Left hindlimb (tissue), 1 donor: ENCODE measurements around the gene PKHD1.

Experiments used
- DNase-seq: peaks from one replicate; pipeline ENCODE4 v3.0.0-alpha.2; 2018

The PKHD1 gene

DNA sequence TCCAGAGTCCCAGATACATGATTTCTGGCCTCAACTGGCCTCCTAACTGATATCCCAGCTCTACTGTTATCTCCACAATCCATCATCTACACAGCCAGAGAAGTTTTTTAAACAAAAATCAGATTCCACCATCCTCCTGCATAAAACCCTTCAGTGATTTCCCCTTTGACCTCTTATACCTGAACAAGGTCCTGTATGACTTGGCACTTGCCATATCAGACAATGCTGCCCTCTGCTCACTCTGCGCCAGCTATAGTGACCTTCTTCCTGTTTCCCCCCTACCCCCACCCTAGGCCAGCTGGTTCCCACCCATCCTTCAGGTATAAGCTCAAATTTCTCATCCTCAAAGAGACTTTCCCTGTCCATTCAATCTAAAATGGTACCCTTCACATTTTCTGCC is 322.2 kb downstream of the PKHD1 start:
- DNase-seq = no peak

DNA sequence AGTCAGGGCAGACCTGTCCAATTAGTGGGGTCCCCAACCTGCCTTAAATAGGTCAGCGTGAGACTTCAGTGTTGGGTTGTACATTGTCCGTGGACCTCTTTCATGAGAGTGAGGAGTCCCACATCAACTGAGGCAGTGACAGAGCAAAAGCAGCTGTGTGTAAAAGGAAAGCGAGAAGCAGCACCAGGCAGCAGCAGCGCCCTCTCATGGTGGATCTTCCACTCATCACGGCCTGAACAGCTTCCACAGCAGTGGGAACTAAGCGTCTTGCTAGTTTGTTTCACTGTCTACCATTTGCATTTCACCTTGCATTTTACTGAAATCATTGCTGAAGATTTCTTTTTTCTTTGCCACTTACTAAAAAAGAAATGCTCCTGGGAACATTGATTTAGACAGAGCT is 333.8 kb downstream of the PKHD1 start:
- DNase-seq = no peak

DNA sequence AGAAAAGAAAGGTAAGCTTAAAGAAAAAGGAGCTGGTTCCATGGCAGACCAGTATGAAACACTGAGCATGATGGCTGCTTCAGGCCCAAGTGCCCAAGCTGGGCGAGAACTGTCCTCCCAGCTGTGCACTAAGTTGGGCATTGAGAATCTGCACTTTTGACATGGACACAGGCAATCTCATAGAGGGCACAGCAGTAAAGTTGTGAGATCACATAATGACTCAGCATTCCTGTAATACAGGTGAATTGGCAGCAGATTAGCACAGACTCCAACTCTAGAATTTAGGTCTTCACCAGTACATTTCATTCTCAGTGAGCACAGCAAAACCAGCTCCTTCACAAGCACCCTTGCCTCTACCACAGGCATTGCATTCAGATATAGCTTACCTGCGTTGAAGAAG is 343.4 kb downstream of the PKHD1 start:
- no peak for DNase-seq

DNA sequence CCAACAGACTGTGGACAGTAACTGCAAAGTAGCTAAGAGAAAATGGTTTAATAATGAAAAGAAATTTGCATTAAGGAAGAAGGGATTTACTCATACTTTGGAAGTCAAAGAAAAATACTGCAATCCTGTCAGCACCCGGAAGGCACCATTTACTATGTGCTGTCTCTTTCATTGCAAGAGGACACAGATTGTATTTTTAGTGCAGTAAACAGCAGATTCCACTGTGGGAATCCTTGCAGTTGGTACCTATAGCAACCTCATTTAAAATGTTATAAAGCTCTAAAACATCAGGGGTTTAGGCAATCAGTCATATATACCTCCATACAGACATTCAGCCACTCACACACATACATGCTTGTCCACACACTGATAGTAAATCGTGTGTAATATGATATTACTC is 346.8 kb downstream of the PKHD1 start:
- no peak for DNase-seq

DNA sequence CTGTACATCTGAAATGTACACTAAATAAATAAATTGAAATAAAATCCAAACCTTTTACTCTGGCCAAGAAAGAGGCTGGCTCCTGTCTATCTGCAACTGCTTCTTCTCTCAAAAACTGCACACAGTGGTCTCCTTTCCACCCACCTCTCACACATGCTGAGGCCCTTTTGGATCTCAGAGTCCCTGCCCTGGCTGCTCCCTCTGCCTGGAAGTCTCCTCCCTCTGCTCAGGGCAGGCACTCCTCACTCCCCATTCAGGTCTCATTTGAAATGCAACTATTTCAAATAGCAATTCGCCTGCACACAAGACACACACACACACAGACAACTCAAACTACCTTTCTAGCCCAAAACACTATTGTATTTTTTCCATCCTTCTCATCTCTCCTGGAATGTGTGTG is 348.8 kb downstream of the PKHD1 start:
- DNase-seq = no peak

DNA sequence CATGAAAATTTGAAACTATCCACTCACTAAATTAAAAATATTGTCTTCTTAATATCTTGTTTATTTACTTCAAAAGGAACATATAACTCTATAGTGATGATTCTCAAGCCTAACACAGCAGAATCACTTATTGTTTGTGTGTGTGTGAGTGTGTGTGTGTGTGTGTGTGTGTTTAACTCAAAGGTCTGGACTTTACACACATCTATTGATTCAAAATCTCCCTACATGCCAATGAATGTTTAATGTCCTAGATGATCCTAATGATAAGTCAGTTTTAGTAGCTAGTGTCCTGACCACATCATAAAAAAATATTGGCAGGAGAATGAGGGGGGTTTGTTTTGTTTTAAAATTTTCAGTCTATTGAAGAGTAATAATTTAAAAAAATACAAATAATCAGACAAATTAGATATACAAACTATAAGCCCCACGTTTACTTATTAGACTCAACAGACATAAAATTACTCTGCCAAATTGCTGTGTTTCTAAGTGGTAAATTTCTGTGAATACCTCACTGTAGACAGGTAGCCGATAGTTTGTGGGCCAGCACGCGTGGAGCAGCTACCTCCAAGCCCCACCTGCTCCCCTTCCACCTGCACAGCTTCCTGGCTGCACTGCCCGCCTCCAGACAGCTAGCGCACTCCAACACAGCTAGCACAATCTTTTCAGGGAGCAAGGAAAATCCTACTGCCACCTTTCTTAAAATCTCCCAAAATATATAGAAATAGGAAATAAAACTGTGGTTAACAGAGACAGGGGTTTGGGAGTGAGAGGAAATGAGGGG is 349.6 kb downstream of the PKHD1 start:
- DNase-seq = no peak

DNA sequence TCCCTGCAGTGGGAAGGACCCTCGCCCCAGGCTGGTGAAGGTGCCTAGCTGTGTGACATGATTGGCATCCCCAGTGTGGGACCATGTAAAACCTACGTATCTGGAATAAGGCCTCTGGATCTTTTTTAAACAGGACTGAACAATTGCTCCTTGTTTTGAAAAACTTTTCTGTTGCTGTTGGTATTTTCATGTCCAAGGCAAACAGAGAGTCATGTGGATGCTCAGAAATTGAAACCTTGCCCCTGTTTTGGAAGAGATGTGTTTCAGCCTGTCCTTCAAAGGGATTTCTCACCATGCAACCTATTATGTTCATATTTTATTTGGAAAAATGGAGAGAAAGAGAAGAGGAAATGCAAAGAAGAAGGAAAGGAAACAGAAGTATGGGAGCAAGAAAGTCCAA is 362.3 kb downstream of the PKHD1 start:
- no peak for DNase-seq

DNA sequence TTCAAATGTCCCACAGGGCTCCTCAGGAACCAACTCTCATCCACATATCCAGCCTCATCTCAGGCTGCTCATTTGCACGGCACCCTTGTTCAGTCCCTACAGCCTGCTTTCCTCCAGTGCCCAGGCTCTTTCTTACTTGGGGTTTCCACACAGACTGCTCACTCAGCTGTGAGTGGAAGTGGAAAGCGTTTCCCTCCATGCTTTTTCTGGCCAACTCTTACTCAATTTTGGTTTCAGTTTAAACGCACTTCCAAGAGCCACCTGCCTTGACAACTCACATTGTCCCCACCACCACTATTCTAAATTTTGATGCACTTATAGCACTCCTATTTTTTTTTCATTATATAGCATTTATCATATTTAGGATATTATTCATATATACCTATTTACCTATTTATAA is 367.1 kb downstream of the PKHD1 start:
- no peak for DNase-seq

DNA sequence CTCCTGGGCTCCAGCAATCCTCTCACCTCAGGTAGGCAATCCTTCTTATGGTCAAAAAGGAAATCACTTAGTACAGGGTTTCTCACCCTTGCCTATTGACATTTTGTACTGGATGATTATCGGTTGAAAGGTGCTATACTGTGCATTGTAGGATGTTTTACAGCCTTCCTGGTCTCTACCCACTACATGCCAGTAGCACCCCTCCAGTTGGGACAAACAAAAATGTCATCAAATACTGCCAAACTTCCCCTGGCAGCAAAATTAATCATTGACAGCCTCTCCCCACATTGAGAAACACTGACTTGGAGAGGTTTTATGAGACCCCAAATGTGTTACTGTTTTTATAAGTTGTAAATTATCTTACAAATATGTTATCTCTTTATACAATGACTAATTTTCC is 368.1 kb downstream of the PKHD1 start:
- DNase-seq = no peak

DNA sequence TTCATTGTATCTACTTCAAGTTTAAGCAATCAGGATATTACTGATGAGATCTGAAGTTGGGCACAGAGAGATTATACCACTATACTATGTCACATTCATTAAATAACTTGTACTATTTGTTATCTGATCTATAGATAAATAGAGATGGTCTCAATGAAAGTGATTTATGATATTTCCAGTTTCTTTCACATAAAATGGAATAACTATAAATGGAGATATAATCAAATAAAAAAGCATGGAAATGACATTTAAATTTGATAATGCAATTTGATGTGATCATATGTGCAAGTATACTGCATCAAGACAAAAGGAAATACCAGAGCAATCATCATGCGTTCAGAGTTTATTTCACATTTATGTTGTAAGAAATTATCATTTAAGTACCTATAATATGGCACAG is 368.9 kb downstream of the PKHD1 start:
- DNase-seq = no peak

DNA sequence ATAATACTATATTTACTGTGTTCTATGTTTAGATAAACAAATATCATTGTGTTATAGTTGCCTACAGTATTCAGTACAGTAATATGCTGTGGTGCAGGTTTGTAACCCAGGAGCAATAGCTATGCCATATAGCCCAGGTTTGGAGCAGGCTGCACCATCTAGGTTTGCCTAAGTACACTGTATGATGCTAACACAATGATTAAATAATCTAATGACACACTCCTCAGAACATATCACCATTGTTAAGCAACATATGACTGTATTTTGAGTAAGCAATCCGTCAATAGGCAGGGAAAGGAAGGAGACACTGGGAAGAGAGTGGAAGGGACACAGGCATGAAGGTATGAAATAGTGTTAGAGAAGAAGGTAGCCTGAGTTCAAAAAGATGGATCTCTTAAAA is 369.9 kb downstream of the PKHD1 start:
- DNase-seq = no peak

DNA sequence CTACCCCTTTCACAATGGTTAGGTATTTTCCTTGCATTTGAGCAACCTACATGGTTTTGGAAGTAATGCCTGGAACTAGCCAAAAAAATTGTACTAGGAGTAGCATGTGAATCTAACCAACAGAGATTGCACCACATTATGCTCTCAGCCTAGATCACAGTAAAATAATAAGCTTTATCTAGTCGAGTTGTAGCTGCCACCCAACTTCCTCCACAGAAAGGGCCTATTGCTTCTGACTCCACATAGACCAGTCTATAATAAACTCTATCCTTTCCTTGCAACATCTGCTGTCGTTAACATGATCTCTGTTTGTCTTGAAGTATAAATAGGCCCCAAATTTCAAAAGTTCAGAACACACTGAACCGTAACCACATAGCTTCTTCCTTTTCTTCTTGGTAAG is 375.5 kb downstream of the PKHD1 start:
- no peak for DNase-seq

DNA sequence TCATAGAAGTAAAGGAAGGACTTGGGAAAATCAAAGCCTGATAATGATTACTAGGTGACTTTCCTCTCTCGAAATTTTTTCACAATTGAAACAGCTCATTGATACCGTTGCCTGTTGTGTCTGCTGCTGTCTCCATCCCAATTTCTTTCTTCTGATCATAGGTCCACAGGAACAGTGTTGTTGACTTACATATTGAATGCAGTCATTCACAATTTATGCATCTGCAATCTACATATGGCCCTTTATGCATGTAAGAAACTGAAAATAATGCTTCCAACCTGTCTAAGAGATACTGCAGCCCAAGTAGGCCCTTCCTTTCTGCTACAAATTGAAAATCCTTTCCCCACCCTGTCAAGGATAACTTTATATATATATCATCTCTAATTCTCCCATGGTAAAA is 381.3 kb downstream of the PKHD1 start:
- DNase-seq = no peak

DNA sequence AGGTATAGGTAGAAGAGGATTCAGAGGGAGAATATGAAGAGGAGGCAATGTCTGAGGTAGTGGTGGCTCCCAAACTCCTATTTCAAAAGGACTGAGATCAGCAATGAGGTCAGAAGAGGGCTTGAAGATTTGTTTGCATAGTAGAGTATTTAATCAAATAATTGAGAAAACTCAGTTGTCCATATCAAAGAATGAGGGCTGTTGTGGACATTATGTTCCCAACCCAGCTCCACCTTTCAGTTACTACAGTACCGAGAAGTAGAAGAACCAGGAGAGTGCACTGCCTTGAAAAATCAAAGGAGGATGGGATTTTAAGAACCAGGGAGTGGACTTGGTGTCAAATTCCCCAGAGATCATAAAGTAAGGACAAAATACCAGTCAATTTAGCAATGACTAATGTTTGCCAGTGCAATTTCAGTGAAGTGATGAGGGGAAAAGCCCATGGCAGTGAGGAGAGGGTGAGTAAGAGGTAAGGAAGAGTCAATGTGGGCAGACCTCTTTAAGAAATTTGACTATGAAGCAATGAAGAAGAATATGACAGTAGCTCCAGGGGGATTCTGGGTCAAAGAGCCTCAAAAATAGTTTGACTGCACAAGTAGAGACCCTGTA is 382.4 kb downstream of the PKHD1 start:
- no peak for DNase-seq

DNA sequence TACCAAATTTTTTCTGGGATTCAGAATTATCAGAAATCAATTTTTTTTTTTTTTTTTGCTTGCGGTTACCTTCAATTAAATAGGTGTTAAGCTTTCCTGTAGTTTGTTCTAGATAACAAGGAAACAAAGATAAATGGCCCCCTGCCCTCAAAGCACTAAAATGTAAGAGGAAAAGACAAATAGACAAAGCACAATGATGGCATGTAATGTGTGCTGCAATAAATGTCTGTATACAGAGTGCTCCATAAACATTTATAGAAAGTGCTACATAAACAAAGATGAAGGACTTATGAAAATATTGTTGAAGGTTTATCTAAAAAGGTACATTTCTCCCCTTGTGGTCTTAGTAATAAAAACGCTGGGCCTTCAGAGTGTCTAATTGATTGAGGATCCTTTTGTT is 384.6 kb downstream of the PKHD1 start:
- DNase-seq = no peak

DNA sequence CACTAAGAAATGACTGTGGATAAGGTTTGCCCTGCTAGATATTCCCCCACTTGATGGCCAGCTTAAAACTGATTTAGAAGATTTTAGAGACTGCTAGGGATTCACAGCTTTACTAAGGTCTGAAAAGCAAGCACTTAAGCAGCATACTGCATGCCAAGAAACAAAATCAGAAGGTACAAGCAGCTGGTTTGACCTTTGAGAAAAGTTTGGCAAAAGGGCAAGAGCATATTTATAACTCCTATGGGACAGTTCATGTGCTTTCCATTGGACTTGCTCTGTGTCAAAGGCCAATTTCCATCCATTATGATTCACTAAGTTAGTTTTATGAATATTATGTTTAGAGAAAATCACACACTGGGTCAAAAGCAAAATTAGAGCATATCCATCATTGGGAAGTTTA is 402.8 kb downstream of the PKHD1 start:
- DNase-seq = no peak

DNA sequence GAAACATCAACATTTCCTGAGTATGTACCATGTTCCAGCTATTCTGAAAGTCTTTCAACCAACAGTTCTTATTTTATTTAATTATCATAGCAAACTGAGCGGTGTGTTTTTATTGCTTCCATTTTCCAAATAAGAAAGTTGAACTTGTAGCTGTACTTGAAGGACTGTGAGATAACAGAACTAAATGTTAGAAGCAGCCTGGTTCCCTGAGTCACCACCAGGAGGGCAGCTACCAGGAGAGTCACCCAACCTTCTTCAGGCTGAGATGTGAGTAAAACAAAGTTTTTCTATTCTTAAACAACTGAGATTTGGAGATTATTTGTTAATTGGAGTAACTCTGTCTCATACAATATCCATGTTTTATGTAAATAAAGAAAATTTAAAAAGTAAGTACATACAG is 403.4 kb downstream of the PKHD1 start:
- DNase-seq = no peak

DNA sequence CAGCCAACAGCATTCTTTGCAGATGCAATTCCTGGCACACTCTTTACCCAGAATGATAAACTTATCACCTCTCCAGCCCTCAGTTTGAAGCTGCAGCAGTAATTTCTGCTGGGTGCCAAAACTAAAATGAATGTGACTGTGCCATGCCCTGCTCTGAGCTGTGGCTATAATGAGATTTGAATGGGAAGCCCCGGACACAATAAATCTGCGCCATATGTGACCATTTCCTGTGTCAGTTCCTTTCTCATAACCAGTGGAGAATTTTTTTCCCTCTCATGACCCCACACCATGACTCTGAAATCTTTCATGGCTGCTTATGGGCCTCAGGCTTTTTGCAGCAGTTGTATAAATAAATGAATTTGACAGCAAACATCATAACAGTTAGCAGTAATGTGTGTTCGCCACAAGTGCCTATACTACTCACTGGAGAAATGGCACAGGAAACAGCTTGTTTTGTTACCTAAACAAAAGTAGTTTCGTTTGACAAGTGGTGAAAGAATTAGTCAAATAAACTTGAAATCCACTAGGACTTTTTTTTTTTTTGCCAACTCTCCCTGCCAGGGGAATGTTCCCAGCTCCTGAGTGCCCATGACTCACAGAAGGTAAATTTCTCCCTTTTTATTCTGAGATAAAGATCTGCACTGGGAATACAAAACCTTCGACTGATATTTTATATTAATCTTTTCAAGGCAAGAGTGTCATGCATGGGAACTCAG is 408.4 kb downstream of the PKHD1 start:
- no peak for DNase-seq

DNA sequence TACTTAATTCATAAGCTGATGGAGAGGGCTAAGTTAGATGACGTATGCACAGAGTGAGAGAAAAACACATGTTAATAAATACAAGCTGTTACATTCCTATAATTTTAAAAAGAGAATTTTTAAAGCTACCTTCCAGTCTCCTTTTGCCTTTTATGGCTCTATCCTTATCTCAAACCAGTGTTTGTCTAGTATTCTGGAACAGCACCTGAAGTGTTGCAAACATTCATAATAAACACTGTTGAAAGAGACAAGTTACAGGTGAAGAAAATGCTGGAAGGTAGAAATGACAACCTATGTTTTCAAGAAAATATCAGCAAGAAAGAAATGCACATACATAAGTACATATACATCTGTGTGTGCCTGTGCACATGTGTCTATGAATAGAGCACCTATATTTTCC is 409.1 kb downstream of the PKHD1 start:
- no peak for DNase-seq

DNA sequence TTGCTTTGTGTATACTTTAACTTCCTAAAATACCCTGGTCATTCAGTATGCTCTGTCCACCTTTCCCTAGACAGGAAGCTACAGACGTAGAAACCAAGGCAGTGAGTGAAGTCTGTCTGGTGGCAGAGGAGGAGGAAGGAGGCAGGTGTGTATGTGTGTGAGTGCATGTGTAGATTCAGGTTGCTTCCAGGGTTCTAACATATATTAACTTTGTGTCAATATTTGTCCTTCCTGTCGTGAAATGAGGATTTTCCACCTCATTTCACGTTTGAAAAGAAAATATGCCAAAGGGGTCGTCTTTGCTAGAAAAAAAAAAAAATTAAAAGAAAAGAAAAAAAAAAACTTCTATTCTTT is 411.5 kb downstream of the PKHD1 start:
- no peak for DNase-seq

DNA sequence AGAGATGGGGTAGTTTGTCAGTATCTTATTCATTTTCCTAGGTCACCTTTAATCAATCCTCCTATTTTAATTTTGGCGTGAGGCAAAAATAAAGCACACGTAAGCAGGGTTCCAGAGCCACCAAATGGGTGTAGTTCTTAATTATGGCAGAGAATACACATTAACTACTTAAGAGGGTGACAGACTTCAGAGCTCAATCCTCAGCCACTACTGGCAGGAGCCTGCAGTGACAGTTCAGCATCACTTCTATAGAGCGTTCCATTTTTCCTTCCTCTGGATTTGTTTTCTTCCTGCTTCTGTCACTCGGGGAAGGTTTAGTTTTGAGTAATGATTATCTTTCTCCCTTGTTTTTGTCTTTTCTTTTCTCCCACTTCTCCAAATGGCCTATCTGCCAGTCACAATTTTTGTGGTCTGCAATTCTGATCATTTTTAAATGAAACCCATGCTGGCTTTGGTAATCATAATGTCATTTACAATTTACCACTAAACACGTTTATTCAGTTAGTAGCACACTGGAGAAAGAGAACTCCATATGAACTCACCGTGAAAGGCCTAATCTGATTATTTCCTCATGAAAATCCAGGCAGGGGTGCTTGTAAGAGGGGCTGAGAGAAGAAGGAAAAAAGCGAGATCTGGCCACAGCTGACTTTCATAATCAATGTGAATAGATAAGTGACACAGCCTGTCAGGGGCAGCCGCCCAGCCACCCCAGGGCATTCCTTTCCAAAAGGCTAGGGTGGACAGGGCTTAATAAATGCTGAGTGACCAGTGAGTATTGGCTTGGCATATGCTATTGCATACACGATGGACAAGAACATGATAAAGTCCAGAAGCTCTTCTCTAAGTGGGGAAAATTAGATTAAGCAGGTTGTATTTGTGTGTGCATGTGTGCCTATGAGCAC is 412.1 kb downstream of the PKHD1 start:
- DNase-seq = no peak

DNA sequence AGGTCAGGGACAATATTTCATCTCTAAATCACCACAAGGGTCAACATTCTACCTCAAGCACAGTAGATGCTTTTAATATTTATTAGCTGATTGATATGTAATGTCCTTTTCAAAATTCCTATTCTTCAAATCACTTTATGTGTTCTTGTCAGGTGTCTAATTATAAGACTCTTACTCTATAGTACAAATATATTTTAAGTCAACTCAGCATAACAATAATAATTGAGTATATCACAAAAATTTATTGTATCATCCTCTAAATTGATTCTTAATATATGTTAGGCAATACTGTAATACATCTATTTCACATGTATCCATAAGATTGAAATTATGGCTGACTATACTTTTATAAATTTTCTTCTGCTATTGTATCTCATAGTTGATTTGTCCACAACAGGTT is 423.9 kb downstream of the PKHD1 start:
- no peak for DNase-seq

DNA sequence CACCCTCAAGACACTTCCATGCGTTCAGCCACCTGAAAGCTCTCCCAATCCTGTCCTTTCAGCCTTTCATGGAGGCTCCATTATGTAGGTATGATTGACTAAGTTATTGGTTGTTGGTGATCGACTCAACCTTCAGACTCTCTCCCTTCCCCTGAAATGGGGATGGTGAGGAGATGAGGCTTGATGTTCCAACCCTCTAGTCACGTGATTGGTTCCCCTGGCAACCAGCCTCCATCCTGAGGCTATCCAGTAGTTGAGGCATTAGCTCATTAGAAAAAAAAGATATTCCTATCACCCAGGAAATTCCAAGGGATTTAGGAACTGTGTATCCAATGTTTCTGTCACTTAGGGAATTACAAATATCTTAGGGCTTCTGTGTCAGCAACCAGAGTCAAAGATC is 426.6 kb downstream of the PKHD1 start:
- no peak for DNase-seq
